Mesenchymal stem cell (in vitro differentiated cells and primary cell): Measurements from ENCODE around the gene GUCY2D.
A peak's percentile ranks its signal among the peaks of the same experiment; 100 is the strongest.

ENCODE experiments used
- DNase-seq: peaks from one replicate; pipeline ENCODE4 v3.0.0-alpha.2; 2013
- H2AFZ ChIP-seq: one replicate; pipeline ENCODE4 v1.6.1; 2013; ENCODE audit warnings: low read depth, mild to moderate bottlenecking, control low read depth, inconsistent platforms, low read length, moderate library complexity
- H2AK5ac ChIP-seq: 2 replicates; pipeline ENCODE4 v1.6.1; 2013; ENCODE audit warnings: low read length, moderate library complexity, mild to moderate bottlenecking, inconsistent platforms; ENCODE audit not compliant: severe bottlenecking
- H2BK120ac ChIP-seq: one replicate; pipeline ENCODE4 v1.6.1; 2013; ENCODE audit warnings: low read depth, mild to moderate bottlenecking, inconsistent platforms, low read length, moderate library complexity
- H2BK12ac ChIP-seq, 2 experiments: one replicate each; pipeline ENCODE4 v1.6.1; 2013; ENCODE audit warnings: inconsistent platforms in 2 of 2, low read length in 2 of 2, mild to moderate bottlenecking in 2 of 2, moderate library complexity in 2 of 2, control low read depth in 1 of 2
- H2BK15ac ChIP-seq: one replicate; pipeline ENCODE4 v1.6.1; 2013; ENCODE audit warnings: mild to moderate bottlenecking, low read depth, inconsistent platforms; ENCODE audit not compliant: poor library complexity, severe bottlenecking
- H2BK5ac ChIP-seq: 2 replicates; pipeline ENCODE4 v1.6.1; 2013; ENCODE audit warnings: low read depth, mild to moderate bottlenecking, low read length, control low read depth, inconsistent platforms; ENCODE audit not compliant: poor library complexity, severe bottlenecking
- H3K14ac ChIP-seq, 2 experiments: one replicate each; pipeline ENCODE4 v1.6.1; 2013; ENCODE audit warnings: inconsistent platforms in 2 of 2, low read length in 2 of 2, control low read depth in 1 of 2, mild to moderate bottlenecking in 1 of 2, moderate library complexity in 1 of 2
- H3K18ac ChIP-seq, 2 experiments: one replicate each; pipeline ENCODE4 v1.6.1; 2013; ENCODE audit warnings: inconsistent platforms in 2 of 2, low read length in 2 of 2, control low read depth in 1 of 2, low read depth in 1 of 2, mild to moderate bottlenecking in 1 of 2
- H3K23ac ChIP-seq, 2 experiments: one replicate each; pipeline ENCODE4 v1.6.1; 2013; ENCODE audit warnings: inconsistent platforms in 2 of 2, low read length in 2 of 2, mild to moderate bottlenecking in 2 of 2, moderate library complexity in 2 of 2, control low read depth in 1 of 2
- H3K27ac ChIP-seq: 2 replicates; pipeline ENCODE4 v1.5.1; 2013; ENCODE audit warnings: mild to moderate bottlenecking, moderate library complexity, low read length, control low read depth, inconsistent platforms; ENCODE audit not compliant: poor library complexity, severe bottlenecking
- H3K27me3 ChIP-seq, 2 experiments: 2 replicates each; pipeline versions ENCODE4 v1.6.1 to v1.7.0; 2013; ENCODE audit warnings: low read length in 2 of 2, mild to moderate bottlenecking in 2 of 2, moderate library complexity in 2 of 2, control low read depth in 1 of 2, inconsistent platforms in 1 of 2; ENCODE audit not compliant: control insufficient read depth in 1 of 2, insufficient read depth in 1 of 2
- H3K36me3 ChIP-seq, 2 experiments: 2 replicates each; pipeline versions ENCODE4 v1.6.1 to v1.7.0; 2013; ENCODE audit warnings: low read length in 2 of 2, control low read depth in 1 of 2, inconsistent platforms in 1 of 2, low read depth in 1 of 2, mild to moderate bottlenecking in 1 of 2; ENCODE audit not compliant: insufficient read depth in 2 of 2, control insufficient read depth in 1 of 2
- H3K4ac ChIP-seq, 2 experiments: one replicate each; pipeline ENCODE4 v1.6.1; 2013; ENCODE audit warnings: inconsistent platforms in 2 of 2, low read length in 2 of 2, mild to moderate bottlenecking in 2 of 2, moderate library complexity in 2 of 2, control low read depth in 1 of 2, low read depth in 1 of 2
- H3K4me1 ChIP-seq: 2 replicates; pipeline ENCODE4 v1.6.1; 2013; ENCODE audit warnings: low read depth, low read length, control low read depth; ENCODE audit not compliant: control insufficient read depth, insufficient read depth
- H3K4me2 ChIP-seq: 2 replicates; pipeline ENCODE4 v1.6.1; 2013; ENCODE audit warnings: low read length, mild to moderate bottlenecking, inconsistent platforms; ENCODE audit not compliant: poor library complexity, severe bottlenecking
- H3K4me3 ChIP-seq, 2 experiments: 2 replicates each; pipeline versions ENCODE4 v1.5.1 to v1.7.0; 2013; ENCODE audit warnings: low read length in 2 of 2, mild to moderate bottlenecking in 2 of 2, control low read depth in 1 of 2, low read depth in 1 of 2; ENCODE audit not compliant: insufficient read depth in 1 of 2
- H3K79me1 ChIP-seq: replicated peaks from 2 replicates; pipeline ENCODE4 v1.6.1; 2013; ENCODE audit warnings: mild to moderate bottlenecking, control low read depth, low read length, inconsistent platforms; ENCODE audit not compliant: poor library complexity, severe bottlenecking
- H3K9ac ChIP-seq: 2 replicates; pipeline ENCODE4 v1.7.0; 2013; ENCODE audit warnings: mild to moderate bottlenecking, low read length, moderate library complexity
- H3K9me3 ChIP-seq: 2 replicates; pipeline ENCODE4 v1.7.0; 2013; ENCODE audit warnings: mild to moderate bottlenecking, low read length; ENCODE audit not compliant: control insufficient read depth
- H4K8ac ChIP-seq: one replicate; pipeline ENCODE4 v1.6.1; 2013; ENCODE audit warnings: inconsistent platforms, mild to moderate bottlenecking, low read length, moderate library complexity
- H4K91ac ChIP-seq: one replicate; pipeline ENCODE4 v1.6.1; 2013; ENCODE audit warnings: mild to moderate bottlenecking, low read length, inconsistent platforms
- WGBS: methylation state at CpG from one replicate; pipeline ENCODE4 v1.1.7; 2013; ENCODE audit warnings: mixed read lengths; 5-methylcytosine and 5-hydroxymethylcytosine counted together

Gene GUCY2D

GRCh38 chr17:8053600-8053999 lies 51.2 kb downstream of the GUCY2D start:
- peaks cover 32 to 41% of the 10 kb centered on the region in 2 experiments for H3K27me3 ChIP-seq
- no peaks in the 10 kb centered on the region for H3K9me3 ChIP-seq
- no peak overlapping the region for H2BK15ac ChIP-seq
- H2AK5ac ChIP-seq = no peak overlapping the region
- H3K4me2 ChIP-seq = no peak overlapping the region
- no peak overlapping the region for H4K91ac ChIP-seq
- no peak overlapping the region for H4K8ac ChIP-seq
- no peak overlapping the region for H2BK5ac ChIP-seq
- no peak overlapping the region for H3K9ac ChIP-seq
- no peak overlapping the region for H3K23ac ChIP-seq
- no peak overlapping the region for H3K4me3 ChIP-seq
- no peak for DNase-seq
- H3K36me3 ChIP-seq = no peaks in the 10 kb centered on the region
- no peak overlapping the region for H3K4ac ChIP-seq
- WGBS = 98% methylated on average over 6 of the region's 7 CpGs
- peaks cover 6% of the 10 kb centered on the region for H3K4me1 ChIP-seq
- H3K18ac ChIP-seq = no peak overlapping the region
- no peak overlapping the region for H2BK12ac ChIP-seq
- no peak overlapping the region for H2AFZ ChIP-seq
- no peak overlapping the region for H3K14ac ChIP-seq
- no peak overlapping the region for H3K27ac ChIP-seq
- no peak overlapping the region for H2BK120ac ChIP-seq
- no peaks in the 10 kb centered on the region for H3K79me1 ChIP-seq

GRCh38 chr17:8055851-8056231 lies 53.4 kb downstream of the GUCY2D start:
- Histone ChIP-seq H3K4me1 (peaks cover 6% of the 10 kb centered on the region), H4K91ac (peak overlapping the region; percentile 85), H2BK15ac (peak overlapping the region; percentile 95), H3K14ac (no peak overlapping the region), H3K18ac (peak overlapping the region; percentile 52 to 75), H3K9ac (peak overlapping the region; percentile 51), H4K8ac (peak overlapping the region; percentile 74), H3K27ac (no peak overlapping the region), H3K4ac (peak overlapping the region; percentile 19 to 76), H3K27me3 (peaks cover 48 to 54% of the 10 kb centered on the region in 2 experiments), H3K23ac (no peak overlapping the region), H2AFZ (no peak overlapping the region), H2BK120ac (peak overlapping the region; percentile 77), H3K36me3 (no peaks in the 10 kb centered on the region), H3K79me1 (no peaks in the 10 kb centered on the region), H3K4me2 (no peak overlapping the region), H3K4me3 (no peak overlapping the region), H2BK5ac (no peak overlapping the region), H3K9me3 (no peaks in the 10 kb centered on the region), H2BK12ac (peak overlapping the region; percentile 93 to 98), H2AK5ac (no peak overlapping the region)
- WGBS = 88% methylated on average over 2 of the region's 3 CpGs
- no peak for DNase-seq

GRCh38 chr17:8056232-8056975 lies 54.0 kb downstream of the GUCY2D start:
- Histone ChIP-seq H3K23ac (no peak overlapping the region), H3K79me1 (no peaks in the 10 kb centered on the region), H3K27ac (no peak overlapping the region), H3K4me3 (no peak overlapping the region), H3K9me3 (no peaks in the 10 kb centered on the region), H2AFZ (peak overlapping the region; percentile 6), H4K8ac (peak overlapping the region; percentile 74), H2BK15ac (peak overlapping the region; percentile 46), H3K14ac (no peak overlapping the region), H3K9ac (peak overlapping the region; percentile 51), H3K4me2 (no peak overlapping the region), H2BK12ac (peak overlapping the region; percentile 61 to 93), H3K18ac (peak overlapping the region; percentile 79 to 82), H4K91ac (peak overlapping the region; percentile 41), H3K36me3 (no peaks in the 10 kb centered on the region), H2AK5ac (no peak overlapping the region), H3K4me1 (peaks cover 6% of the 10 kb centered on the region), H2BK5ac (no peak overlapping the region), H2BK120ac (peak overlapping the region; percentile 77), H3K27me3 (peaks cover 53 to 57% of the 10 kb centered on the region in 2 experiments), H3K4ac (peak overlapping the region; percentile 68 to 86)
- 28% methylated on average over 12 of the region's 14 CpGs for WGBS
- peak; percentile 95 for DNase-seq

GRCh38 chr17:8056976-8057625 lies 54.7 kb downstream of the GUCY2D start:
- H3K4me1 ChIP-seq = peaks cover 6% of the 10 kb centered on the region
- H2BK5ac ChIP-seq = no peak overlapping the region
- peak; percentile 50 for DNase-seq
- no peaks in the 10 kb centered on the region for H3K36me3 ChIP-seq
- H4K8ac ChIP-seq = peak overlapping the region; percentile 7
- no peak overlapping the region for H4K91ac ChIP-seq
- H3K4ac ChIP-seq = peak overlapping the region in 1 of 2 experiments; percentile 86
- H3K27ac ChIP-seq = no peak overlapping the region
- H3K9me3 ChIP-seq = no peaks in the 10 kb centered on the region
- H2AFZ ChIP-seq = no peak overlapping the region
- no peak overlapping the region for H2AK5ac ChIP-seq
- peak overlapping the region; percentile 23 to 86 for H2BK12ac ChIP-seq
- no peaks in the 10 kb centered on the region for H3K79me1 ChIP-seq
- H3K23ac ChIP-seq = no peak overlapping the region
- H3K4me2 ChIP-seq = no peak overlapping the region
- no peak overlapping the region for H3K9ac ChIP-seq
- H2BK15ac ChIP-seq = peak overlapping the region; percentile 46
- H3K27me3 ChIP-seq = peaks cover 53 to 56% of the 10 kb centered on the region in 2 experiments
- H3K18ac ChIP-seq = peak overlapping the region; percentile 13 to 82
- no peak overlapping the region for H3K4me3 ChIP-seq
- H3K14ac ChIP-seq = peak overlapping the region in 1 of 2 experiments; percentile 9
- 74% methylated on average over 17 of the region's 17 CpGs for WGBS
- H2BK120ac ChIP-seq = no peak overlapping the region
